Measurements from ENCODE around the gene TMEM151B.
A peak's percentile ranks its signal among the peaks of the same experiment; 100 is the strongest.

The TMEM151B gene

GRCh38 chr6:44264154-44265006, 5.9 kb upstream of the TMEM151B start:
- Histone ChIP-seq H3K9me3 (ENCODE audit: control insufficient read depth, insufficient read depth, low read length) (no peaks in the 10 kb centered on the region), H3K4me3 (ENCODE audit: low read depth, low read length) (peak overlapping the region; percentile 82), H3K4me1 (ENCODE audit: control insufficient read depth, insufficient read depth, low read length) (peaks cover 27% of the 10 kb centered on the region), H3K36me3 (ENCODE audit: control insufficient read depth, insufficient read depth, low read length) (peaks cover 14% of the 10 kb centered on the region), H3K9ac (ENCODE audit: low read depth, low read length) (peak overlapping the region; percentile 47), H3K27me3 (ENCODE audit: control insufficient read depth, insufficient read depth, low read length) (peaks cover 14% of the 10 kb centered on the region)

DNA sequence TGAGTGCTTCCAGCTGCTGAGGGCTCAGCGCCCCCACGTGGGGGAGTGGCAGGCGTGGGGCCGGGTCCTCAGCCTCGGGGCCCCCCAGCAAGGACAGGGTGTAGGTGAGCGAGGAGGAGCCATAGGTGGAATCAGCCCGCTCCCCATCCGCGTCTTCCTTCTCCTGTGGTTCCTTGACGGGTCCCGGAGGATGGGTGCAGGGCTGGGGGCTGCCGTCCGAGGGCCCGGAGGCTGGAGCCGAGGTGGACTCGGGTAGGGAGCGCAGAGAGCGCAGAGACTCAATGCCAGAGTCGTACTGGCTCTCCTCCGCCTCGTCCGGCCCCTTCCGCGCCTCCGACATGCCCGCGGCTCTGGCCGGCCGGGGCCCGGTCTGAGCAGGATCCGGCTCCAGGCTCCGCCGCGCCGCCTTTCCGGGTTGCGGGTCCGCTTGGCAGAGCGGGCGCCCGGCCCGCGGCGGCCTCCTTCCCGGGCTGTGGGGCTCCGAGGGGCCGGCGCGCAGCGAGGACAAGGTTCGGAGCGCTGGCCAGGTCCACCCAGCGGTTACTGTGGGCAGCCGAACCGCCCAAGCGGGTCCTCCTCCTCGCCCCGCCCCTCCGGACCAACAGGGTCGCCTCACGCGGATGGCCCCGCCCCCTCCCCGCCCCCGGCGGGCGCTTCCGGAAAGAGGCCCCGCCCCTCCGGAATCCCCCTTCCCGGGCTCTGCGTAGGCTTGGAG, 5.1 kb upstream of the TMEM151B start, which contains the start of gene NFKBIE:
TSS of gene NFKBIE (minus strand) at position 545 of the 715 bp plus-strand sequence. CDS start at position 340, 205 bp downstream.
- Histone ChIP-seq H3K4me3 (ENCODE audit: low read depth, low read length) (peak within 1 kb of the TSS; percentile 82), H3K36me3 (ENCODE audit: control insufficient read depth, insufficient read depth, low read length) (peaks cover 9% of the 10 kb centered on the region), H3K9ac (ENCODE audit: low read depth, low read length) (peak within 1 kb of the TSS; percentile 47), H3K9me3 (ENCODE audit: control insufficient read depth, insufficient read depth, low read length) (no peaks in the 10 kb centered on the region), H3K27me3 (ENCODE audit: control insufficient read depth, insufficient read depth, low read length) (peaks cover 22% of the 10 kb centered on the region), H3K4me1 (ENCODE audit: control insufficient read depth, insufficient read depth, low read length) (peaks cover 30% of the 10 kb centered on the region)

- Histone ChIP-seq H3K27me3 (ENCODE audit: control insufficient read depth, insufficient read depth, low read length) (peaks cover 22% of the 10 kb centered on the region), H3K4me1 (ENCODE audit: control insufficient read depth, insufficient read depth, low read length) (peaks cover 30% of the 10 kb centered on the region), H3K4me3 (ENCODE audit: low read depth, low read length) (no peak overlapping the region), H3K9me3 (ENCODE audit: control insufficient read depth, insufficient read depth, low read length) (no peaks in the 10 kb centered on the region), H3K9ac (ENCODE audit: low read depth, low read length) (peak overlapping the region; percentile 12), H3K36me3 (ENCODE audit: control insufficient read depth, insufficient read depth, low read length) (peaks cover 8% of the 10 kb centered on the region)
These were observed 4.5 kb upstream of the TMEM151B start for GRCh38 chr6:44265722-44266233.

- Histone ChIP-seq H3K27me3 (ENCODE audit: control insufficient read depth, insufficient read depth, low read length) (peaks cover 22% of the 10 kb centered on the region), H3K4me3 (ENCODE audit: low read depth, low read length) (no peak overlapping the region), H3K9me3 (ENCODE audit: control insufficient read depth, insufficient read depth, low read length) (no peaks in the 10 kb centered on the region), H3K4me1 (ENCODE audit: control insufficient read depth, insufficient read depth, low read length) (peaks cover 31% of the 10 kb centered on the region), H3K36me3 (ENCODE audit: control insufficient read depth, insufficient read depth, low read length) (peaks cover 8% of the 10 kb centered on the region), H3K9ac (ENCODE audit: low read depth, low read length) (no peak overlapping the region)
These were observed 3.9 kb upstream of the TMEM151B start for GRCh38 chr6:44266347-44266746.

DNA sequence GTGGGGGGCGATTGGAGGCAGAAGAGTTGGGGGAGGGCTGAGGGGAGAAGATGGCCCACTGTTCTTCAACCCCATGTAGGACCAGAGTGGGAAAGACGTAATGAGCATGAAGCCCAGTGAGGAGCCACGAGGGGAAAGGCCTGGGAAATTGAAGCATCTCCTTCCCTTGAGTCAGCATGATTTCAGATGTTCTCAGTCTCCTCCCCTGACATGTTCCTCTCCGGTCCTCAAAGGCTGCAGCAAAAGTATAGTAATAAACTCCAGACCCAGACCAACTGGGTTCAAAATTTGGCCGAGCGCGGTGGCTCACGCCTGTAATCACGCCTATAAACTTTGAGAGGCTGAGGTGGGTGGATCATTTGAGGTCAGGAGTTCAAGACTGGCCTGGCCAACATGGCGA, 3.0 kb upstream of the TMEM151B start:
- no peak overlapping the region for H3K4me3 ChIP-seq (ENCODE audit: low read depth, low read length)
- no peaks in the 10 kb centered on the region for H3K9me3 ChIP-seq (ENCODE audit: control insufficient read depth, insufficient read depth, low read length)
- H3K4me1 ChIP-seq (ENCODE audit: control insufficient read depth, insufficient read depth, low read length), result peaks cover 34% of the 10 kb centered on the region
- peaks cover 1% of the 10 kb centered on the region for H3K36me3 ChIP-seq (ENCODE audit: control insufficient read depth, insufficient read depth, low read length)
- peaks cover 22% of the 10 kb centered on the region for H3K27me3 ChIP-seq (ENCODE audit: control insufficient read depth, insufficient read depth, low read length)
- no peak overlapping the region for H3K9ac ChIP-seq (ENCODE audit: low read depth, low read length)

DNA sequence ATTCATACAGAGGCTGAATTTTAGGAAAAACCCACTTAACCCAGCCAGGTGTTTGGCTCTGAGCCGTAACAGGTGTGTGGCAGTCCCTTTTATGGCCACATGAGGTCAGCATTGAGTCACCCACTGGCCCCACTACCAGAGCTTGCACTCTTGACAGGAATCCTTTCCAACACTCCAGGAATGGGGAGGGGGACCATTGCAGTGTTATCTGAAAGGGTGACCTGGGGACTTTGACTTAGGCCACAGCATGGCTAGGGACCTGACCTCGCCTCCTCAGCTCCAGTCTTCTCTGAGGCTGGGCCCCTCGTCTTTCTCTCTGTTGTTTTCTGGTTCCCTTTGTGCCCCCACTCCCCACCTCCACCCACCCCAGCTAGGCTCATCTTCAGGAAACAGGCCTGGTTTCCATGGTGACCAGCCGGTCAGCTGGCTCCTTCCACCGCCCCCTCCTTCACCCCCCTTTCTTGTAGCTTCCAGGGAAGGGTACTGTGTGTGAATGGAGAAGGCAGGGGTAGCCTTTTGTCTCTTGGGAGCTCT, 2.1 kb upstream of the TMEM151B start:
- H3K9me3 ChIP-seq (ENCODE audit: control insufficient read depth, insufficient read depth, low read length), result no peaks in the 10 kb centered on the region
- H3K27me3 ChIP-seq (ENCODE audit: control insufficient read depth, insufficient read depth, low read length), result peaks cover 22% of the 10 kb centered on the region
- peak overlapping the region; percentile 30 for H3K4me3 ChIP-seq (ENCODE audit: low read depth, low read length)
- H3K36me3 ChIP-seq (ENCODE audit: control insufficient read depth, insufficient read depth, low read length), result peaks cover 1% of the 10 kb centered on the region
- peaks cover 32% of the 10 kb centered on the region for H3K4me1 ChIP-seq (ENCODE audit: control insufficient read depth, insufficient read depth, low read length)
- no peak overlapping the region for H3K9ac ChIP-seq (ENCODE audit: low read depth, low read length)

DNA sequence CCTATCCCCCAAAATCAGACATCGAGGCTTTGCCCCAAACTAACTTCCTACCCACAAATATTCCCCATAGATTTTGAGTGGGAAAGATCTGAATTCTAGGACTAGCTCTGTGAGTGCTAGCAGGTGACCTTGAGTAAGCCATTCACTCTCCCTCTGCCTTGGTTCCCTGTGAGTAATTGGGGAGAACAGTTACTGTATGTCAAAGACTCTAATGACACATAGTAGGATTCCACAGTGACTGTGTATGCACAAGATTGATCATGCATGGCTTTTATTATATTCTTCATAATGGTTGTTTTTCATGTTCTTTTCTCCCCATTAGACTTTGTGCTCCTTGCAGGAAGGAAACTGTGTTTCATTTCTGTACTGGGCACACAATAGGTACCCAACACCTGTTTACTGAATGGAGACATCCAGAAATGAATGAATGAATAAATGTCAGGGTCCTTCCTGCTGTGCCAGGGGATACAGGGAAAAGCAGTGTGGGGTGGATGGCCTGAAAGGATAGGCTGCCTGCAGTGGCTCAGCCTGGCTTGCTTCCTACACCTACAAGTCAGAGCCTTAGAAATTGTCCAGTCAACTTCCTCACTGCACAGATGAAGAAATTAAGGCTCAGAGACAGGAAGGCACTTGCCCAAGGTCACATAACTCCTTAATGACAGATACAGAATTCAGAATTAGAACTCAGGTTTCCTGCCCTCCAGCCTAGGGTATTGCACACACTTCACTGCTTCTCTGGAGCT, 901 bp upstream of the TMEM151B start:
- Histone ChIP-seq H3K4me3 (ENCODE audit: low read depth, low read length) (peak overlapping the region; percentile 63), H3K4me1 (ENCODE audit: control insufficient read depth, insufficient read depth, low read length) (peaks cover 22% of the 10 kb centered on the region), H3K27me3 (ENCODE audit: control insufficient read depth, insufficient read depth, low read length) (peaks cover 25% of the 10 kb centered on the region), H3K9ac (ENCODE audit: low read depth, low read length) (no peak overlapping the region), H3K9me3 (ENCODE audit: control insufficient read depth, insufficient read depth, low read length) (no peaks in the 10 kb centered on the region), H3K36me3 (ENCODE audit: control insufficient read depth, insufficient read depth, low read length) (peaks cover 6% of the 10 kb centered on the region)

GRCh38 chr6:44270526-44271405, 516 bp downstream of the TMEM151B start:
- Histone ChIP-seq H3K9me3 (ENCODE audit: control insufficient read depth, insufficient read depth, low read length) (no peaks in the 10 kb centered on the region), H3K36me3 (ENCODE audit: control insufficient read depth, insufficient read depth, low read length) (peaks cover 6% of the 10 kb centered on the region), H3K27me3 (ENCODE audit: control insufficient read depth, insufficient read depth, low read length) (peaks cover 29% of the 10 kb centered on the region), H3K4me3 (ENCODE audit: low read depth, low read length) (peak overlapping the region; percentile 54), H3K4me1 (ENCODE audit: control insufficient read depth, insufficient read depth, low read length) (peaks cover 19% of the 10 kb centered on the region), H3K9ac (ENCODE audit: low read depth, low read length) (no peak overlapping the region)

- no peak overlapping the region for H3K9ac ChIP-seq (ENCODE audit: low read depth, low read length)
- H3K4me1 ChIP-seq (ENCODE audit: control insufficient read depth, insufficient read depth, low read length), result peaks cover 19% of the 10 kb centered on the region
- H3K27me3 ChIP-seq (ENCODE audit: control insufficient read depth, insufficient read depth, low read length), result peaks cover 25% of the 10 kb centered on the region
- no peaks in the 10 kb centered on the region for H3K9me3 ChIP-seq (ENCODE audit: control insufficient read depth, insufficient read depth, low read length)
- peaks cover 6% of the 10 kb centered on the region for H3K36me3 ChIP-seq (ENCODE audit: control insufficient read depth, insufficient read depth, low read length)
- peak overlapping the region; percentile 54 for H3K4me3 ChIP-seq (ENCODE audit: low read depth, low read length)
These were observed 1.1 kb downstream of the TMEM151B start for GRCh38 chr6:44271406-44271723.

DNA sequence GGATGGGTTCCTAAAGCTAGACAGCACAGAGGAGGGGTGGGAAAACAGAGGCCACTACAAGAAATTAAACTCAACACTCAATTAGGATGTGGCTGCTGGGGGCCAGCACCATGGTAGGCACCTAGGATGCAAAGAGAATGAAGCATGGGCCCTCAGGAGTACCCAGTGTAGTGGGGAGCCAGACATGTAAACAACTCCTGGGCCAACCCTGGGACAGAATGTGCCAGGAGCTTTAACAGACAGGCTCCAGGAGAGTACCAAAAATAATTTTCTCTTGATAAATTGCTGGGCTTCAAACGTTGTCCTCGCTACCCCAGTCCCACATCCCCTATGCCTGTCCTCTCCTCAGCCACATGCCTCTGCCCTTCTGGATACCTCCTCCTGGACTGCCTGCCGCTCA, 1.7 kb downstream of the TMEM151B start:
- H3K9ac ChIP-seq (ENCODE audit: low read depth, low read length), result no peak overlapping the region
- H3K9me3 ChIP-seq (ENCODE audit: control insufficient read depth, insufficient read depth, low read length), result no peaks in the 10 kb centered on the region
- H3K36me3 ChIP-seq (ENCODE audit: control insufficient read depth, insufficient read depth, low read length), result peaks cover 6% of the 10 kb centered on the region
- H3K4me3 ChIP-seq (ENCODE audit: low read depth, low read length), result no peak overlapping the region
- peaks cover 19% of the 10 kb centered on the region for H3K4me1 ChIP-seq (ENCODE audit: control insufficient read depth, insufficient read depth, low read length)
- H3K27me3 ChIP-seq (ENCODE audit: control insufficient read depth, insufficient read depth, low read length), result peaks cover 27% of the 10 kb centered on the region

All from iPS-15b (cell line).